Measurements from ENCODE around the gene PRLR.

The PRLR gene

DNA sequence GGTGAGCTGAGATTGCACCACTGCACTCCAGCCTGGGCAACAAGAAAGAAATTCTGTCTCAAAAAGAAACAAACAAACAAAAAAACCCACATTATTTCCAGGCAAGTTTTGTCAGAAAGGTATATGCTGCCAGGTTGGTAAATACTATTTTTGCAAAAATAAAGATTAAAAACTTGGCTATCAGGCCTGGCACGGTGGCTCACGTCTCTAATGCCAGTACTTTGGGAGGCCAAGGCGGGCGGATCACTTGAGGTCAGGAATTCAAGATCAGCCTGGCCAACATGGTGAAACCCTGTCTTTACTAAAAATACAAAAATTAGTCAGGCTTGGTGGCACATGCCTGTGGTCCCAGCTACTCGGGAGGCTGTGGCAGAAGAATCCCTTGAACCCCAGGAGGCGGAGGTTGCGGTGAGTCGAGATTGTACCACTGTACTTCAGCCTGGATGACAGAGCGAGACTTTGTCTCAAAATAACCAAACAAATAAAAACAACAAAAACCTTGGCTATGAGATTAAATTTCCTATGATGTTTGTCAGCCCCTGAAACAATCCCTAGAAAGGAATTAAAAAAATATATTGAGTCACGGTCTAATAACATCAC, 205.3 kb downstream of the PRLR start:
- H3K27ac Mint-ChIP-seq = no peak overlapping the region
- H3K4me1 Mint-ChIP-seq (ENCODE audit: low read depth) = no peaks in the 10 kb centered on the region
- intact Hi-C loops (cut with micrococcal nuclease) = no loop called here
- no peaks in the 10 kb centered on the region for H3K9me3 Mint-ChIP-seq
- H3K27me3 Mint-ChIP-seq = peaks cover 13% of the 10 kb centered on the region
- no peak overlapping the region for H3K4me3 Mint-ChIP-seq
- H3K36me3 Mint-ChIP-seq (ENCODE audit: low read depth) = no peaks in the 10 kb centered on the region

DNA sequence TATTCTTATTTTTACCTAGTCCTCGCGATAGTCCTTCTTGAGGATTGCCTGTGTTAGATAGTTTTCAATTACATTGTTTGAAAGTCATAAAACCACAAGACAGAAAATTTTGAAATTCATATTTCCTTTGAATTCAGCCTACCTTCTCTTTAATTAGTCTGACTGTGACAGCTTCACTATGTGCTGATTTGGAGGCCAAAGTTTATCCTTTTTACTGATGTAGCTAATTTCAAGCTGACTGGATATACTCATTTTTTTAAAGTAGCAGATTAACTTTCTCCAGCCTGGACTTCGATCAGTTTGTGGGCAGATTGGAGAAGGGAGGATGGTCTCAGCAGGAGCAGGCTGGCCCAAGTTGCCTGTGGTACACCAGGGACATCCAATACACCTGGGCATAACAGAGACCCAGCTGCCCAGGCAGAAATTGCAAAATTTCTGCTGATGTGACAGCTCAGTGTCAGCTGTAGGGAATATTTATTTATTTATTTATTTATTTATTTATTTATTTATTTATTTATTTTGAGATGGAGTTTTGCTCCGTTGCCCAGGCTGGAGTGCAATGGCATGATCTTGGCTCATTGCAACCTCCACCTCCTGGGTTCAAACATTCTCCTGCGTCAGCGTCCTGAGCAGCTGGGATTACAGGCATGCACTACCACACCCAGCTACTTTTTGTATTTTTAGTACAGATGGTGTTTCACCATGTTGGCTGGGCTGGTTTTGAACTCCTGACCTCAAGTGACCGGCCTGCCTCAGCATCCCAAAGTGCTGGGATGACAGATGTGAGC, 206.7 kb downstream of the PRLR start:
- intact Hi-C loops (cut with micrococcal nuclease) = no loop called here
- H3K36me3 Mint-ChIP-seq (ENCODE audit: low read depth) = no peaks in the 10 kb centered on the region
- no peak overlapping the region for H3K27ac Mint-ChIP-seq
- no peak overlapping the region for H3K4me3 Mint-ChIP-seq
- peaks cover 11% of the 10 kb centered on the region for H3K27me3 Mint-ChIP-seq
- no peaks in the 10 kb centered on the region for H3K4me1 Mint-ChIP-seq (ENCODE audit: low read depth)
- H3K9me3 Mint-ChIP-seq = no peaks in the 10 kb centered on the region

GRCh38 chr5:35016174-35017051, 213.9 kb downstream of the PRLR start:
- no peaks in the 10 kb centered on the region for H3K36me3 Mint-ChIP-seq (ENCODE audit: low read depth)
- intact Hi-C loops (cut with micrococcal nuclease) = no loop called here

DNA sequence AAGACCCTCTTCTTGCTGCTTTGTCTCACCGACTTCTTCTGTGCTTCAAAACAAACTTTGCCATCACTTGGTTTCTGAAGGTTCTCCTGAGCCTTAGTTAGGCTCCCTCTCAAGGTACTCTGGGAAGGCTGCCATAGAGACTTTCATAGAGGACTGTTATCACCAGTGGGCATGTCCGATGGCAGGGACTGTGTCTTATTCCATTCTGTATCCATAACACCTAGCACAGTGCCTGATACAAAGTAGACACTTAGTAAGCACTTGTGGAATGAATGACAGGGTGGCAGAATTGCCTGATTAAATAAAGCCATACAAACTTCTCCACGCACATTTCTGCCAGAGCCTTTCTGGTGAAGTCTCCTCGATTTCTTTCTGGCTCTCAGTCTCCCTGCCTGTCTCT, 215.2 kb downstream of the PRLR start:
- Mint-ChIP-seq H3K36me3 (ENCODE audit: low read depth) (no peaks in the 10 kb centered on the region), H3K4me3 (no peak overlapping the region), H3K4me1 (ENCODE audit: low read depth) (peaks cover 6% of the 10 kb centered on the region), H3K27ac (no peak overlapping the region), H3K27me3 (peaks cover 2% of the 10 kb centered on the region), H3K9me3 (no peaks in the 10 kb centered on the region)
- intact Hi-C loops (cut with micrococcal nuclease) = no loop called here

More at GRCh38 chr5:35016174-35017051, 213.9 kb downstream of the PRLR start:
- H3K27me3 Mint-ChIP-seq = peaks cover 2% of the 10 kb centered on the region
- no peak overlapping the region for H3K27ac Mint-ChIP-seq
- H3K4me3 Mint-ChIP-seq = no peak overlapping the region
- H3K9me3 Mint-ChIP-seq = no peaks in the 10 kb centered on the region
- peaks cover 6% of the 10 kb centered on the region for H3K4me1 Mint-ChIP-seq (ENCODE audit: low read depth)

DNA sequence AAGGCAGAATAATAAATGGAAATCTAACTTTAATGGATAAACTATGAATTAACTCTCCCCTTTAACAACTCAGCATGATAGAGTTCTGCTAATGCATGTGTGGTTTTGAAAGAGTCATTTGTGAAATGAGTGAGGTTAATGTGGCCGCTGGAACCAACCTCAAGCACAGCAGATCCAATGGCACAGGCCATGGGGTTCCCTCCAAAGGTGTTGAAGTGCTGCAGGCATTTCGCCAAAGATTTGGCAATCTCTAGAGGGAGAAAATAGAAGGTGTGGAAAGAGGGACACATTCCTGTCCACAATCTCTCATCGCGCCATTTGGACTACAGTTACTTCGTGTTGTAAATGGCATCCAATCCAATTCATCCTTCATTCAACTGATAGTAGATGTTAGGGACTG, 217.5 kb downstream of the PRLR start:
- Mint-ChIP-seq H3K36me3 (ENCODE audit: low read depth) (no peaks in the 10 kb centered on the region), H3K27me3 (peaks cover 2% of the 10 kb centered on the region)

DNA sequence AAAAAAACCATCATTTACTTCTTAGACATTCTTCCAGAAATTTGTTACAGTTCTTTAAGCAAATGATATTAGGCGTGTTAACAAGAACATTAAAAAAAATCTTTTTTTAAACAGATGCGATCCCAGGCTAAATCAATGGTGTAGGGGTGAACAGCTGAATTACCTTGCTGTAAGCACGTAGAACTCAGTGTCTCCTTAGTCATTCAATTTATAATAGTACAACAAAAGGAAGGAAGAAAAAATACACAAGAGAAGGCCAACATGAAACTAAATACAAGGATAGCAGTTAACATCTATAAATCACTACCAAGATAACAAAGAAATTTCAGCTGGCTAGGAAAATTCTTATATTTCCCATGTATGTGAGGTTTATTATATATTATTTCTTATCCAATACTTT, 217.9 kb downstream of the PRLR start:
- Mint-ChIP-seq H3K9me3 (no peaks in the 10 kb centered on the region), H3K27ac (no peak overlapping the region), H3K36me3 (ENCODE audit: low read depth) (no peaks in the 10 kb centered on the region), H3K4me1 (ENCODE audit: low read depth) (peaks cover 6% of the 10 kb centered on the region), H3K27me3 (peaks cover 2% of the 10 kb centered on the region), H3K4me3 (no peak overlapping the region)
- intact Hi-C loops (cut with micrococcal nuclease) = no loop called here

More for the DNA sequence above, 217.5 kb downstream of the PRLR start:
- no peak overlapping the region for H3K27ac Mint-ChIP-seq
- H3K4me3 Mint-ChIP-seq = no peak overlapping the region
- intact Hi-C loops (cut with micrococcal nuclease) = no loop called here
- peaks cover 6% of the 10 kb centered on the region for H3K4me1 Mint-ChIP-seq (ENCODE audit: low read depth)
- no peaks in the 10 kb centered on the region for H3K9me3 Mint-ChIP-seq

- intact Hi-C loops (cut with micrococcal nuclease) = no loop called here
- no peaks in the 10 kb centered on the region for H3K36me3 Mint-ChIP-seq (ENCODE audit: low read depth)
- H3K9me3 Mint-ChIP-seq = no peaks in the 10 kb centered on the region
- H3K27ac Mint-ChIP-seq = no peak overlapping the region
- H3K27me3 Mint-ChIP-seq = peaks cover 2% of the 10 kb centered on the region
- no peaks in the 10 kb centered on the region for H3K4me1 Mint-ChIP-seq (ENCODE audit: low read depth)
- no peak overlapping the region for H3K4me3 Mint-ChIP-seq
Observed at GRCh38 chr5:35010676-35011075, 219.6 kb downstream of the PRLR start.

GRCh38 chr5:35009657-35010056, 220.6 kb downstream of the PRLR start:
- Mint-ChIP-seq H3K9me3 (no peaks in the 10 kb centered on the region), H3K4me3 (no peak overlapping the region), H3K4me1 (ENCODE audit: low read depth) (no peaks in the 10 kb centered on the region), H3K27me3 (peaks cover 2% of the 10 kb centered on the region), H3K27ac (no peak overlapping the region), H3K36me3 (ENCODE audit: low read depth) (no peaks in the 10 kb centered on the region)
- intact Hi-C loops (cut with micrococcal nuclease) = loop anchor here (10.0 kb wide), 1 partner anchor 485 kb away; no protein-coding TSS in a partner anchor

DNA sequence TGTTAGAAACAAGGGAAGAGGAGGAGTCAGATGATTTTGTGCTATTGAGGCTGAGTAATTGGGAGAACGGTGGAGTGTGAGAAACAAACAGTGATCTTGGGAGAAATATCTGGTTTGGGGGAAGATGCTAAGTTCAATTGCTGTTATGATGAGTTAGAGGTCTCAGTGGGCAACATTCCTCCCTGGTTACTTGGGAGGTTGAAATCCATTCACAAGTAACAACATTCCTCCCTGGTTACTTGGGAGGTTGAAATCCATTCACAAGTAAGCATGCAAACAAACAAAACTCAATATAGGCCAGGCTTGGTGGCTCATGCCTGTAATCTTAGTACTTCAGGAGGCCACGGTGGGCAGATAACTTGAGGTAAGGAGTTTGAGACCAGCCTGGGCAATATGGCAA, 221.3 kb downstream of the PRLR start:
- Mint-ChIP-seq H3K27ac (no peak overlapping the region), H3K4me1 (ENCODE audit: low read depth) (no peaks in the 10 kb centered on the region), H3K36me3 (ENCODE audit: low read depth) (no peaks in the 10 kb centered on the region), H3K9me3 (no peaks in the 10 kb centered on the region), H3K4me3 (no peak overlapping the region), H3K27me3 (peaks cover 8% of the 10 kb centered on the region)
- intact Hi-C loops (cut with micrococcal nuclease) = loop anchor here (10.0 kb wide), 1 partner anchor 484 kb away; no protein-coding TSS in a partner anchor

GRCh38 chr5:35004771-35005170, 225.5 kb downstream of the PRLR start:
- Mint-ChIP-seq H3K4me3 (no peak overlapping the region), H3K27me3 (peaks cover 17% of the 10 kb centered on the region), H3K36me3 (ENCODE audit: low read depth) (no peaks in the 10 kb centered on the region), H3K9me3 (no peaks in the 10 kb centered on the region), H3K4me1 (ENCODE audit: low read depth) (no peaks in the 10 kb centered on the region), H3K27ac (no peak overlapping the region)
- intact Hi-C loops (cut with micrococcal nuclease) = loop anchor here (5.0 to 10.0 kb wide), 3 partner anchors 480 to 532 kb away; no protein-coding TSS in a partner anchor

- no peaks in the 10 kb centered on the region for H3K36me3 Mint-ChIP-seq (ENCODE audit: low read depth)
Observed at GRCh38 chr5:35004200-35004599, 226.1 kb downstream of the PRLR start.

DNA sequence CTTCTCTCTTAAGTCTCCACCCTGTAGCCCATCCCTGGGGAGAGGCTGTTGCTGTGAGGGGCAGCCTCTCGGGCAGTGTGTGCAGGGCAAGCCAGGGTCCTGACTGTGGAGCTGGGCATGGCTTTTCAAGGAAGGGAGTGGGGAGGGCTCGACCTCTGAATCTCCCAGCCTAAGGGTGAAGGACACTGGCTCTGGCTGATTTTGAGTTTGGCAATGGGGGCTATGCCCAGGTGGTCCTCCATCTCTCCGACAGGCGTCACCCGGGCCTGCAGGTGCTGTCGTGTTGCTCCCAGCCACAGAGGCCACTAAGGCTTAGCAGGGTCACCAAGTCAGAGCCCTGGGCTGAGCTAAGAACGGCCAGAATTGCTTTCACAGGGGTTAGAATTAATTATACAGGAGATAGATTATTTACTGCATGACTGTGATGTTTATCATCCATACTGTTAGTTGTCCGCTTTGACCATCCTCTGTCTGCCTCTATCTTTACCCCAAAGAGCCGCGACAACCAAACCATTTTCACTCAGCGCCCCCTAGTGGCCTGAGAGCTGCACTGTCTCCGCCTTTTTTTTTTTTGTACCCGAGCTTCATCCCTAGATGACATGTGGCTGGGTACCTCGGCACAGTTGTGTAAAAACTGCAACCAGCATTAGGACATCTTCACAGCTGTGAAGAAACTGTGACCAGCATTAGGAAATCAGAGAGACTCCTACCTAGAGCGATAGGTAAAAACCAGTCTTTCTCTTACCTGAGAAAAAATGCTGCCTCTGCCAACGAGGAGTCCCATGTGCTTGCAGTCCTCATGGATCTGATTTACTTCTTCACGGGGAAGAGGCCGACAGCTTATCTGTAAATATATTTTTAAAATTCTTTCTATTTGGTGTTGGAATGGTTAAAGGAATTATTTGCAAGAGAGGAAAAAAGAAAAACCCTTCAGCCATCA, 227.0 kb downstream of the PRLR start:
- H3K9me3 Mint-ChIP-seq = no peaks in the 10 kb centered on the region
- no peaks in the 10 kb centered on the region for H3K4me1 Mint-ChIP-seq (ENCODE audit: low read depth)
- H3K4me3 Mint-ChIP-seq = no peak overlapping the region
- no peak overlapping the region for H3K27ac Mint-ChIP-seq
- intact Hi-C loops (cut with micrococcal nuclease) = loop anchor here (5.0 to 10.0 kb wide), 3 partner anchors 478 to 531 kb away; no protein-coding TSS in a partner anchor
- peaks cover 15% of the 10 kb centered on the region for H3K27me3 Mint-ChIP-seq
- no peaks in the 10 kb centered on the region for H3K36me3 Mint-ChIP-seq (ENCODE audit: low read depth)

More at GRCh38 chr5:35004200-35004599, 226.1 kb downstream of the PRLR start:
- no peaks in the 10 kb centered on the region for H3K4me1 Mint-ChIP-seq (ENCODE audit: low read depth)
- no peaks in the 10 kb centered on the region for H3K9me3 Mint-ChIP-seq
- H3K4me3 Mint-ChIP-seq = no peak overlapping the region
- peaks cover 17% of the 10 kb centered on the region for H3K27me3 Mint-ChIP-seq
- intact Hi-C loops (cut with micrococcal nuclease) = loop anchor here (5.0 to 10.0 kb wide), 3 partner anchors 479 to 532 kb away; no protein-coding TSS in a partner anchor
- H3K27ac Mint-ChIP-seq = no peak overlapping the region

DNA sequence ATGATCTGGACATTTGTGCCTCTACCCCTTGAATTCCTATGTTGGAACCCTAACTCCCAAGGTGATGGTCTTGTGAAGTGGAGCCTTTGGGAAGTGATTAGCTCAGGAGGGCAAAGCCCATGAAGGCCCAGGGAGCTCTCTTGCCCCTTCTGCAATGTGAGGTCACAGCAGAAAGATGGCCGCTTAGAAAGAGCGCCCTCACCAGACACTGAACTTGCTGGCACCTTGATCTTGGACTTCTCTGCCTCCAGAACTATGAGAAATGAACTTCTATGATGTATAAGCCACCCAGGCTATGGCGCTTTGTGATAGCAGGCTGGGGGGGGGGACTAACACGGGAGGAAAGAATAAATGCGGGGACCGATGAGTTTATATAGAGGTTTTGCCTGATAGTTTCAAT, 227.8 kb downstream of the PRLR start:
- intact Hi-C loops (cut with micrococcal nuclease) = loop anchor here (5.0 to 10.0 kb wide), 3 partner anchors 478 to 530 kb away; no protein-coding TSS in a partner anchor
- Mint-ChIP-seq H3K27me3 (peaks cover 15% of the 10 kb centered on the region), H3K27ac (no peak overlapping the region), H3K4me3 (no peak overlapping the region), H3K36me3 (ENCODE audit: low read depth) (no peaks in the 10 kb centered on the region), H3K9me3 (no peaks in the 10 kb centered on the region), H3K4me1 (ENCODE audit: low read depth) (no peaks in the 10 kb centered on the region)

Data from dendritic cell treated with granulocyte-macrophage colony-stimulating factor and Interleukin-4, amounts not matched to agents 40 ng/mL and 50 ng/mL, for 4 days (primary cell).